A673 (cell line): ENCODE results near the gene ASAP2. TPM values are rescaled to one million over a fixed set of nuclear protein-coding genes. Genes with fewer than 3 reads are reported as not detected.

ENCODE experiments used
- BruUV-seq: library from RNA; stranded (reverse); fragments of 400-500 nt; replicated peaks from 2 replicates; lab custom pipeline; 2021; lab: Mats Ljungman, UMichigan
- CTCF ChIA-PET: fragments of 300-600 bp; sonication (Branson Sonifier 250); formaldehyde crosslinking; loops from one replicate; lab custom pipeline; 2022; ENCODE audit warnings: antibody characterized with exemption; lab: Charles Lee
- POLR2A ChIA-PET: fragments of 300-600 bp; sonication (Branson Sonifier 250); formaldehyde crosslinking; loops from one replicate; lab custom pipeline; 2022; ENCODE audit warnings: antibody characterized with exemption; ENCODE audit not compliant: low non-redundant PET; lab: Charles Lee
- DNase-seq: peaks from one replicate; pipeline ENCODE4 v3.0.0-alpha.2; 2015; ENCODE audit warnings: low spot score
- H3K27ac ChIP-seq: fragments of 200-600 bp; sonication (generic); 2 replicates; pipeline ENCODE4 v1.5.1; 2016; ENCODE audit warnings: mixed run types, low read depth, mild to moderate bottlenecking, mixed read lengths, antibody characterized with exemption, low read length; ENCODE audit not compliant: poor library complexity, severe bottlenecking
- H3K27me3 ChIP-seq: fragments of 200-600 bp; sonication (generic); replicated peaks from 2 replicates; pipeline ENCODE4 v1.6.1; 2017; ENCODE audit warnings: mixed run types, low read depth, mild to moderate bottlenecking, mixed read lengths, antibody characterized with exemption, low read length; ENCODE audit not compliant: insufficient read depth, poor library complexity
- H3K36me3 ChIP-seq: fragments of 200-600 bp; sonication (generic); 2 replicates; pipeline ENCODE4 v1.6.1; 2016; ENCODE audit warnings: mixed run types, mild to moderate bottlenecking, mixed read lengths, antibody characterized with exemption, low read length; ENCODE audit not compliant: insufficient read depth, poor library complexity, severe bottlenecking
- H3K4me1 ChIP-seq: fragments of 200-600 bp; sonication (generic); 2 replicates; pipeline ENCODE4 v1.6.1; 2017; ENCODE audit warnings: mixed run types, mild to moderate bottlenecking, mixed read lengths, antibody characterized with exemption, low read length; ENCODE audit not compliant: insufficient read depth, poor library complexity, severe bottlenecking
- H3K4me3 ChIP-seq: fragments of 200-600 bp; sonication (generic); 2 replicates; pipeline ENCODE4 v1.5.1; 2016; ENCODE audit warnings: low read depth, mixed run types, mild to moderate bottlenecking, mixed read lengths, low read length; ENCODE audit not compliant: poor library complexity, severe bottlenecking
- H3K9me3 ChIP-seq: fragments of 200-600 bp; sonication (generic); 2 replicates; pipeline ENCODE4 v1.6.1; 2016; ENCODE audit warnings: mixed run types, low read depth, mild to moderate bottlenecking, mixed read lengths, antibody characterized with exemption, low read length; ENCODE audit not compliant: poor library complexity, severe bottlenecking
- EZH2 ChIP-seq: fragments of 200-600 bp; sonication (generic); IDR thresholded peaks from 2 replicates; pipeline ENCODE4 v1.6.1; 2017; ENCODE audit warnings: borderline replicate concordance, low read depth, mild to moderate bottlenecking, mixed read lengths, antibody characterized with exemption, low read length; ENCODE audit not compliant: poor library complexity, severe bottlenecking
- intact Hi-C: fragments of 100-400 bp; cut with micrococcal nuclease; formaldehyde crosslinking; loops from one replicate; pipeline ENCODE4 v1.10.0; 2022; ENCODE audit not compliant: unreplicated experiment
- total RNA-seq: library from RNA; stranded (reverse); gene quantifications from 2 replicates; pipeline ENCODE4 v1.2.3, GENCODE V29; 2021
- TF ChIP-seq, protein P1 (sequence below): fragments of 300-800, 200-600 bp; sonication (generic); conservative IDR thresholded peaks from 2 replicates; pipeline ENCODE4 v1.5.1; 2017; ENCODE audit warnings: low read depth, mild to moderate bottlenecking, antibody characterized with exemption, low read length, moderate library complexity, mixed read lengths

Gene ASAP2
- total RNA-seq, 1 experiment from 2014 or later: 46.8 TPM

DNA sequence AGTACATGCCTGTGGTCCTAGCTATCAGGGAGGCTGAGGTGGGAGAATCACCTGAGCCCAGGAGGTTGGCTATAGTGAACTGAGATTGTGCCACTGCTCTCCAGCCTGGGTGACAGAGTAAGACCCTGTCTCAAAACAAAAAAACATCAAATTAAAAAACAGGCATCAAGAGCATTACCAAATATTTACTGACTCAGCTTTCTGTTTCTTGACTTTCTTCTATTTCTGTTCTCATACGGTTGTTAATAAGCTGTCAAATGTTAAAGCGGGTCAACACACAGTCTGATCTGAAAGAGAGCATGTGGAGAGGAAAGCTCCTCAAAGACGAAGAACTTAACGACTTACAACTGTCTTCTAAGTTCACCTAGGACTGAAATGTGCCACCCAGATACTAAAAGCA is 157.8 kb downstream of the ASAP2 start:
- no peaks in the 10 kb centered on the region for H3K4me1 ChIP-seq
- TF ChIP-seq, protein P1, sequence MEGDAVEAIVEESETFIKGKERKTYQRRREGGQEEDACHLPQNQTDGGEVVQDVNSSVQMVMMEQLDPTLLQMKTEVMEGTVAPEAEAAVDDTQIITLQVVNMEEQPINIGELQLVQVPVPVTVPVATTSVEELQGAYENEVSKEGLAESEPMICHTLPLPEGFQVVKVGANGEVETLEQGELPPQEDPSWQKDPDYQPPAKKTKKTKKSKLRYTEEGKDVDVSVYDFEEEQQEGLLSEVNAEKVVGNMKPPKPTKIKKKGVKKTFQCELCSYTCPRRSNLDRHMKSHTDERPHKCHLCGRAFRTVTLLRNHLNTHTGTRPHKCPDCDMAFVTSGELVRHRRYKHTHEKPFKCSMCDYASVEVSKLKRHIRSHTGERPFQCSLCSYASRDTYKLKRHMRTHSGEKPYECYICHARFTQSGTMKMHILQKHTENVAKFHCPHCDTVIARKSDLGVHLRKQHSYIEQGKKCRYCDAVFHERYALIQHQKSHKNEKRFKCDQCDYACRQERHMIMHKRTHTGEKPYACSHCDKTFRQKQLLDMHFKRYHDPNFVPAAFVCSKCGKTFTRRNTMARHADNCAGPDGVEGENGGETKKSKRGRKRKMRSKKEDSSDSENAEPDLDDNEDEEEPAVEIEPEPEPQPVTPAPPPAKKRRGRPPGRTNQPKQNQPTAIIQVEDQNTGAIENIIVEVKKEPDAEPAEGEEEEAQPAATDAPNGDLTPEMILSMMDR: no peak
- no peak for TF ChIP-seq EZH2
- CTCF ChIA-PET: no interaction called here
- no TSS peak for BruUV-seq
- no peaks in the 10 kb centered on the region for H3K9me3 ChIP-seq
- POLR2A ChIA-PET: no interaction called here
- H3K4me3 ChIP-seq: no peak overlapping the region
- H3K36me3 ChIP-seq: peaks cover 26% of the 10 kb centered on the region
- H3K27ac ChIP-seq: no peak overlapping the region
- intact Hi-C loops: no loop called here
- no peaks in the 10 kb centered on the region for H3K27me3 ChIP-seq
- DNase-seq: no peak

GRCh38 chr2:9364791-9365497 is 158.3 kb downstream of the ASAP2 start:
- Histone ChIP-seq H3K4me3 (no peak overlapping the region), H3K27ac (no peak overlapping the region), H3K4me1 (no peaks in the 10 kb centered on the region), H3K36me3 (peaks cover 20% of the 10 kb centered on the region), H3K9me3 (no peaks in the 10 kb centered on the region), H3K27me3 (no peaks in the 10 kb centered on the region)
- TF ChIP-seq, protein P1: no peak
- no peak for TF ChIP-seq EZH2
- intact Hi-C loops: no loop called here
- POLR2A ChIA-PET: interaction anchor here (0.5 kb wide), 1 partner anchor 85 kb away, joined by 16 read pairs; no protein-coding TSS in a partner anchor
- no TSS peak for BruUV-seq
- CTCF ChIA-PET: no interaction called here
- no peak for DNase-seq

GRCh38 chr2:9365498-9366019 is 158.9 kb downstream of the ASAP2 start:
- Histone ChIP-seq H3K4me3 (no peak overlapping the region), H3K36me3 (peaks cover 15% of the 10 kb centered on the region), H3K27ac (no peak overlapping the region), H3K4me1 (no peaks in the 10 kb centered on the region), H3K27me3 (no peaks in the 10 kb centered on the region), H3K9me3 (no peaks in the 10 kb centered on the region)
- CTCF ChIA-PET: no interaction called here
- intact Hi-C loops: no loop called here
- POLR2A ChIA-PET: interaction anchor here (0.5 kb wide), 1 partner anchor 84 kb away, joined by 16 read pairs; no protein-coding TSS in a partner anchor
- no peak for DNase-seq
- TF ChIP-seq, protein P1: no peak
- no peak for TF ChIP-seq EZH2
- BruUV-seq: no TSS peak
